ENCODE measurements around the gene CATSPER4. TPM values are rescaled to one million over a fixed set of nuclear protein-coding genes. Genes with fewer than 3 reads are reported as not detected.

Gene CATSPER4
- total and polyA plus RNA-seq, 2 donors (not counting 1 experiment from before 2014, with no cell fraction given): not detected

- ChIA-PET CTCF (interaction anchor here (1.4 to 4.3 kb wide), 3 partner anchors 12 to 52 kb away, joined by 4 to 31 read pairs (median 10); partner anchors contain the start of genes C1orf232 and ZNF593), POLR2A (no interaction called here)
- no peak overlapping the region for H3K27ac Mint-ChIP-seq
- H3K4me1 ChIP-seq (ENCODE audit: control insufficient read depth in 2 of 2, insufficient read depth in 2 of 2, low read length in 2 of 2): peaks cover 12 to 13% of the 10 kb centered on the region in 2 donors
- H3K4me3 Mint-ChIP-seq: no peak overlapping the region
- TF ChIP-seq EZH2 (IDR thresholded peaks at IDR 0.05; ENCODE audit: borderline replicate concordance, insufficient read depth, low read depth, low read length, poor library complexity, severe bottlenecking) (no peak), CTCF (IDR thresholded peaks at IDR 0.05) (no peak)
- no peak overlapping the region for H3K27ac ChIP-seq (ENCODE audit: low read length in 2 of 2)
- H3K4me3 ChIP-seq (ENCODE audit: control extremely low read depth in 1 of 5, extremely low read depth in 1 of 5, insufficient read depth in 1 of 5, low read depth in 2 of 5, low read length in 4 of 5): no peak overlapping the region
- ATAC-seq (ENCODE audit: low read depth) (no peak), DNase-seq (no peak)
- H3K27me3 ChIP-seq (replicated peaks in 1 of 4; ENCODE audit: control extremely low read depth in 1 of 4, control insufficient read depth in 3 of 4, insufficient read depth in 4 of 4, low read length in 3 of 4): peaks cover 0 to 54% (median 17%) of the 10 kb centered on the region in 4 experiments
- peaks cover 46% of the 10 kb centered on the region for H3K27me3 Mint-ChIP-seq
- H3K36me3 ChIP-seq (replicated peaks in 1 of 2; ENCODE audit: control extremely low read depth in 1 of 2, control insufficient read depth in 1 of 2, extremely low read depth in 1 of 2, insufficient read depth in 2 of 2, low read length in 1 of 2): no peaks in the 10 kb centered on the region
- no peaks in the 10 kb centered on the region for H3K9me3 Mint-ChIP-seq (ENCODE audit: insufficient read depth)
- no peaks in the 10 kb centered on the region for H4K20me1 ChIP-seq (ENCODE audit: control insufficient read depth, insufficient read depth, low read length, poor library complexity, severe bottlenecking)
- peaks cover 0 to 3% (median 0%) of the 10 kb centered on the region in 3 donors for H3K9me3 ChIP-seq (ENCODE audit: control extremely low read depth in 1 of 3, control insufficient read depth in 2 of 3, insufficient read depth in 1 of 3, low read length in 2 of 3)
- H3K9ac ChIP-seq (ENCODE audit: low read length): no peak overlapping the region
- intact Hi-C loops (cut with micrococcal nuclease): no loop called here
- H3K79me2 ChIP-seq (ENCODE audit: control insufficient read depth, insufficient read depth, low read length): no peaks in the 10 kb centered on the region
- H3K4me2 ChIP-seq (replicated peaks; ENCODE audit: low read depth, low read length, poor library complexity, severe bottlenecking): no peak overlapping the region
- H3K4me1 Mint-ChIP-seq: peaks cover 2% of the 10 kb centered on the region
- WGBS (ENCODE audit: insufficient coverage): 7% methylated on average over 10 of the region's 12 CpGs
- H2AFZ ChIP-seq (ENCODE audit: insufficient read depth, low read depth, low read length, poor library complexity, severe bottlenecking): no peak overlapping the region
These were observed 33.9 kb upstream of the CATSPER4 start for GRCh38 chr1:26156285-26157038.

All from B cell (primary cell).